GM13977 (cell line): Measurements from ENCODE around the gene SETX.
A peak's percentile ranks its signal among the peaks of the same experiment; 100 is the strongest.

Source experiments
- DNase-seq: peaks from one replicate; pipeline ENCODE4 v3.0.0; 2012; ENCODE audit warnings: low spot score
- in situ Hi-C: fragments of 300-500 bp; cut with MboI; formaldehyde crosslinking; loops from one replicate; pipeline ENCODE4 v1.12.0; 2022; ENCODE audit warnings: low sequenced_read_pairs, low pct_unique_long_range_greater_than_20kb, mixed read lengths, inconsistent platforms; ENCODE audit not compliant: unreplicated experiment
- TF ChIP-seq, protein P1 (sequence below): IDR thresholded peaks from 2 replicates; pipeline ENCODE4 v1.5.1; 2012; ENCODE audit warnings: mild to moderate bottlenecking, control low read depth; ENCODE audit not compliant: insufficient read depth; ENCODE audit errors: extremely low read depth, missing control alignments

The SETX gene

GRCh38 chr9:132364068-132364467, 9.3 kb upstream of the SETX start:
- in situ Hi-C loops = no loop called here
- no peak for DNase-seq
- TF ChIP-seq, protein P1, sequence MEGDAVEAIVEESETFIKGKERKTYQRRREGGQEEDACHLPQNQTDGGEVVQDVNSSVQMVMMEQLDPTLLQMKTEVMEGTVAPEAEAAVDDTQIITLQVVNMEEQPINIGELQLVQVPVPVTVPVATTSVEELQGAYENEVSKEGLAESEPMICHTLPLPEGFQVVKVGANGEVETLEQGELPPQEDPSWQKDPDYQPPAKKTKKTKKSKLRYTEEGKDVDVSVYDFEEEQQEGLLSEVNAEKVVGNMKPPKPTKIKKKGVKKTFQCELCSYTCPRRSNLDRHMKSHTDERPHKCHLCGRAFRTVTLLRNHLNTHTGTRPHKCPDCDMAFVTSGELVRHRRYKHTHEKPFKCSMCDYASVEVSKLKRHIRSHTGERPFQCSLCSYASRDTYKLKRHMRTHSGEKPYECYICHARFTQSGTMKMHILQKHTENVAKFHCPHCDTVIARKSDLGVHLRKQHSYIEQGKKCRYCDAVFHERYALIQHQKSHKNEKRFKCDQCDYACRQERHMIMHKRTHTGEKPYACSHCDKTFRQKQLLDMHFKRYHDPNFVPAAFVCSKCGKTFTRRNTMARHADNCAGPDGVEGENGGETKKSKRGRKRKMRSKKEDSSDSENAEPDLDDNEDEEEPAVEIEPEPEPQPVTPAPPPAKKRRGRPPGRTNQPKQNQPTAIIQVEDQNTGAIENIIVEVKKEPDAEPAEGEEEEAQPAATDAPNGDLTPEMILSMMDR = no peak

DNA sequence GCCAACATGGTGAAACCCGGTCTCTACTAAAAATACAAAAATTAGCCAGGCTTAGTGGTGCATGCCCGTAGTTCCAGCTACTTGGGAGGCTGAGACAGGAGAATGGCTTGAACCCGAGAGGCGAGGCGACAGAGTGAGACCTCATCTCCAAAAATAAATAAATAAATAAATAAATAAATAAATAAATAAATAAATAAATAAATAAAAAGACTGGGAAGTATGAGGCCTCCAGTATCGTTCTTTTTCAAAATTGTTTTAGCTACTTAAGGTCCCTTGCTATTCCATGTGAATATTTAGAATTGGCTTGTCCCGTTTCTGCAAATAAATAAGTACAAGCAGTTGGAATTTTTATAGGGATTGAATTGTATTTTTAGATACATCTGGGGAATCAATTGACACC, 3.0 kb upstream of the SETX start:
- in situ Hi-C loops = no loop called here
- no peak for DNase-seq
- TF ChIP-seq, protein P1 = no peak

- in situ Hi-C loops = no loop called here
- DNase-seq = no peak
- TF ChIP-seq, protein P1 = no peak
Measured at GRCh38 chr9:132356324-132356924, 1.6 kb upstream of the SETX start.

DNA sequence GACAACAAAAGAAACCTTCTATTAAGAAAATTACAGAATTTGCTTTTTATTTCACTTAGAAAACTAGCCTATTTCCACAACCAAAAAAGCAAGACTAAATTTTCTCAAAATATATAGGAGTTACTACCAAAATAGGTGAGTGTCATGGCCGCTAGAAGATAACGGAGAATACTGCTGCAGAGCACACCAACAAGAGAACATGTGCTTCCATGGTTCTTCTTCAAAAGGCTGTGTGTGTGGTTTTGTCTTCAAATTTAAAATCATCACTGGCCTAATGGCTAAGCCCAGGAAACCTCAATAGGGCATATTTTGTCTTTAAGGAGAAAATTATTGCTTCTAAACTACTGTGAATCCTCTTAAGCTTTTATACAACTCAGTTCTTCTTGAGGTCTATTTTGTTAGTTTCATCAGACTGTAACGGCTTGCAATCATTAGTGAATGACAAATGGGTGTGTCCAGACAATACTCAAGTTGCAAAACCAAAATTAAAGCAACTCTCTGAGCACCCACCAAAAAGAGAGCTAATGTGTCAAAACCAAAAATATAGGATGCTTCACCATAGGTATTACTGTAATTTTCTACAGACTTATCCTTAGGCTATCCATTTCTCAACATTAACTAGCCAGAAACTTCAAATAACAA, 3.3 kb downstream of the SETX start:
- in situ Hi-C loops = no loop called here
- DNase-seq = no peak
- TF ChIP-seq, protein P1 = no peak

DNA sequence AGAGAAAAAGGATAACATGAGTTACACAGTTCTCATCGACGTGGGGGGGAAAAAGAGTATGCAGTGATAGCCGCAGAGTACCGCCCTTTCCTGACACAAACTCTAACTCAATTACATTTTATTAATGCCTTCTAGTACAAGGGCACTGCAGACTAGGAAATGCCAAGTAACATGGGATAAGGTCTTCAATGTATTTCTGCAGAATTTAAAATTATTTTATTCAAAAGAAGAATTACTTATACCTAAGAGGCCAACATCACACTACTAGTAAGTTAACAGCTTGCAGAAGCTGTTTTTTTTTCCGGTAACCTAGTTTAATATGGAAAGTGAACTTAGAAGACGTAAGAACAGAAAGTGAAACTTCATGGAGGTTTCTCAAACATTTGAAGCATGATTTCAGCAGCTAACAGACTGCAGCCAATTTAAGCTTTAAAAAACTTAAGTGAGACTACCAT, 3.9 kb downstream of the SETX start:
- DNase-seq = peak; percentile 71
- in situ Hi-C loops = no loop called here
- TF ChIP-seq, protein P1 = no peak

DNA sequence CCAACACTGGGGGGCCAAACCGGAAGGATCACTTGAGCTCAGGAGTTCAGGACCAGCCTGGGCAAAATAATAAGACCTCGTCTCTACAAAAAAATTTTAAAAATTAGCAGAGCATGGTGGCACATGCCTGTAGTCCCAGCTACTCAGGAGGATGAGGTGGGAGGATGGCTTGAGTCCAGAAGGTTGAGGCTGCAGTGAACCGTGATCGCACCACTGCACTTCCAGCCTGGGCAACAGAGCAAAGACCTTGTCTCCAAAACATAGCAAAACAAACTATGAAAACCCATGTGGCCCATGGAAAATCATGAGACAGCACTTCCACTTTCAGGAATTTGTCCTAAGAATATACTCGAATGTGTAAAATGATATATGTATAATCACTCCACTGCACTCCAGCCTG, 6.1 kb downstream of the SETX start:
- TF ChIP-seq, protein P1 = no peak
- DNase-seq = no peak
- in situ Hi-C loops = no loop called here

GRCh38 chr9:132346177-132346576, 8.6 kb downstream of the SETX start:
- DNase-seq = no peak
- in situ Hi-C loops = no loop called here

More at GRCh38 chr9:132346177-132346576, 8.6 kb downstream of the SETX start:
- TF ChIP-seq, protein P1 = no peak
